KOPT-K1 (cell line): ENCODE measurements around the gene RIBC2.
"Not testable (repeated sequence)": the region's sequence is repeated elsewhere in the genome, so short reads cannot be mapped to it uniquely, and the experiment has no call there.

ENCODE experiments used
- H3K27ac ChIP-seq: fragments of 200-600 bp; sonication (generic); 2 replicates; pipeline ENCODE4 v1.5.1; 2016; ENCODE audit warnings: antibody characterized with exemption, mild to moderate bottlenecking, low read depth, low read length; ENCODE audit not compliant: poor library complexity, severe bottlenecking
- H3K36me3 ChIP-seq: fragments of 200-600 bp; sonication (generic); 2 replicates; pipeline ENCODE4 v1.5.1; 2017; ENCODE audit warnings: antibody characterized with exemption, mild to moderate bottlenecking, low read length, moderate library complexity; ENCODE audit not compliant: insufficient read depth
- H3K9me3 ChIP-seq: fragments of 200-600 bp; sonication (generic); 2 replicates; pipeline ENCODE4 v1.5.1; 2017; ENCODE audit warnings: antibody characterized with exemption, low read length, mild to moderate bottlenecking; ENCODE audit not compliant: insufficient read depth, poor library complexity, severe bottlenecking

Gene RIBC2

DNA sequence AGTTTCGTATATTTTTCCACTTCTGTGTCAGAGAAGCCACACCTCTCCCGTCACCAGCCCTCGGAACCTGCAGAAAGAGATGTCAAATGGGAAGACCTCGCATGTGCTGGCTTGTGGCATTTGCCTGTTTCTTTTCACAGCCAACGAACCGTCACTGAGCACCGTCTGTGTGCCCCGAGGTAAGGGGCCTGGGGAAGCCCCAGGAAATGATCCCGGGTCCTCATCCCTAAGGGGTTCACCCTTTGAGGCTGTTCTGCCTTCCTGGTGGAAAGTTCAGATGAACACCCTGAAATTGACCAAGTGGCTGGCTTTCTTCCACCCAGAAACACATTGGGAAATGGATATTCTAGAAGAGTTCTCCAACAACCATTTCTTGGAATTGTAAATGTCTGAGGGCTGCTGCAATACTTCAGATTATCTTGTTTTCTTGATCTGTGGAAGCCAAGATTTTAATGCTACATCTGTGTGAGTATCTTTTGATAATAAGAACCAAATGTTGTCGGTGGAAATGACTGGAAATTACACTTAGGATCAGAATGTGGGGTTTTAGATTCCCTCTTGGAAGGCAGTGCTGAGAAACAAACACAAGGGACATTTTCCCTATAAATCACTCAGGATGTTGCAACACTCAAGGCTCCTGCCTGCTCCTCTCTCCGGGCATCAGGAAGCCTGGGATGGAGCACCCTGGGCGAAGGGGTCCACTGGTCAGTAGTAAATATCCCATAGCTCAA, 37.6 kb downstream of the RIBC2 start:
- Histone ChIP-seq H3K9me3 (no peaks in the 10 kb centered on the region), H3K36me3 (no peaks in the 10 kb centered on the region), H3K27ac (no peak overlapping the region)

DNA sequence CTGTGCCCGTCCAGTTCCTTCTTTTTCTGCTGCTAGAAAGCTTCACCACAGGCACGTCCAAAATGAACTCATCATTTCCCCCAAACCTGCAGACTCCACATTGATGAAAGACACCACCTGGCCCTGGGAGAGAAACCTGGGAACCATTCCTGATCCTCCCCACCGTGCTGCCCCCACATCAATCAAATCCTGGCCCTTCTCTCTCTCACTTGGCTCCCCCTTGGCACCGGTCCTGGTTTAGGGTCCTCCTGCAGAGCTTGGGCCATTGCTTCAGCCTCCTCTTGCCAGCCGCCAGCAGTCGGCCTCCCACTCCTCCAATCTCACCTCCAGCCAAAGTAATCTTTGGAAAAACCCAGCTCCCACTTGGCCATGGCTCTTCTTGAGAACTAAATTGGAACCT, 38.5 kb downstream of the RIBC2 start:
- Histone ChIP-seq H3K9me3 (no peaks in the 10 kb centered on the region), H3K36me3 (no peaks in the 10 kb centered on the region), H3K27ac (no peak overlapping the region)

DNA sequence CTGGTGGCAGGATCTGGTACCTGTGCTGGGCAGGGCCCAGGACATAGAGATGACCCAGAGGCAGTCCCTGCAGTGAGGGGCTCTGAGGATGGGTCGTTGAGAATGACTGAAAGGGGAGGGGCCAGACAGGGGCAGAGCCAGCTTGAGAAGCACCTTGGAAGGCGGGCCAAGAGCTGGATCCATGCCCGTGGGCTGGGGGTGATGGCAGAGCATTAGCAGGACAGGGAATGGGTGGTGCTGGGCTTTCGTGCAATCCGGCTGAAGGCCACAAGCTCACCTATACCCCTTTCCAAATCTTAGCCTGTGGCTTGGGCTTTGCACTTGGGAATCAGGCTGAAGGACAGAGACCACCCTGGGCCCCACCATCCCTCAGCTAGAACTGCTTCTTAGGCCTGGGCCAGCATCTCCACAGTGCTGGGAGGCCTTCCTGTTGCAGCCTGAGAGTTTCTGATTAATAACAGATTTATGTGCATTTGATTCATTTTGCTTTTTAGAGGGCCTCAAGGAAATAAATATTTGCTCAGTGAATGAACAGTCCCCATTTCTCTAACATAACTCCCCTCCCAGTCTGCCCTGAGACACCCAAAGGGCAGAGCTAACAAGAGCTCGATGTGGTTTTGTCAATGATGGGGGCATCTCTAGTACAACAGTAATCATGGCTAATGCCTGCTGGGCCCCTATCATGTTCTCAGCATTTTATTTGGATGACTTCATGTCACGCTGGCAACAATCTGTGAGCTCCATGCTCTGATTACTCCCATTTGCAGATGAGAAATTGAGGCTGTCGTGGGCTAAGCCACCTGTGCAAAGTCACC, 39.3 kb downstream of the RIBC2 start:
- H3K27ac ChIP-seq = no peak overlapping the region

DNA sequence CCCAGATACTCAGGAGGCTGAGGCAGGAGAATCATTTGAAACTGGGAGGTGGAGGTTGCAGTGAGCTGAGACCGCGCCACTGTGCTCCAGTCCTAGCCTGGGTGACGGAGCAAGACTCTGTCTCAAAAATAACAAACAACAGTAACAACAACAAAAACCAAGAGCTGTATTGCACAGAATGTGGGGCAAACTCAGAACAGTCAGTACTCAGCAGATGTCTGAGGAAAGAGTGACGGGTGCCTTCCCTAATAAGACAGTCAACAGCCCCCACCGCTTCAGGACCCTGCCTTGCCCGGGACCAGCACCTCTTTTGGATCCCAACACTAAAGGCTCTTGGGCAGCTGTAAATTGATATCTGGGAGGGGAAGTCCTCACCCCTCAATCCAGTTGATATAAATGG, 40.3 kb downstream of the RIBC2 start:
- no peaks in the 10 kb centered on the region for H3K36me3 ChIP-seq
- no peaks in the 10 kb centered on the region for H3K9me3 ChIP-seq
- no peak overlapping the region for H3K27ac ChIP-seq

More for the DNA sequence above, 39.3 kb downstream of the RIBC2 start:
- H3K9me3 ChIP-seq = no peaks in the 10 kb centered on the region
- H3K36me3 ChIP-seq = no peaks in the 10 kb centered on the region

DNA sequence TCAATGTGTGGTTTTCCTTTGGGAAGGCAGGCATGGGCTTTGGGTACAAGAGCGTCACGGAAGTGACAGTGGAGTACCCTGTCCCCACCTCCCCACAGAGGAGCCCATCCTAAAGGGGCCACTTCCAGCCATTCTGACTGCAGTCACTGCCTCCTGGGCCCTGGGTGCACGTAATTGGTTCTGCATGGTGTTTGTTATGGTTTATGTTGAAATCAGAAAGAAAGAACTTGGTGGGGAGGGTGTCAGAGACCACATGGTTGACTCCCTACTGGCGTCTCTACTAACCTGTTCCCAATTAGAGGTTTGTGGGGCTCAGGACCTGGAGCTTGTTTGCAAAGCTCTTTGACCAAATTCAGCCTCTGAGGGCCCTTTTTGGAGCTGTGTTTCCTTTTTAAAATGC, 40.8 kb downstream of the RIBC2 start:
- no peak overlapping the region for H3K27ac ChIP-seq
- H3K36me3 ChIP-seq = no peaks in the 10 kb centered on the region
- H3K9me3 ChIP-seq = no peaks in the 10 kb centered on the region

DNA sequence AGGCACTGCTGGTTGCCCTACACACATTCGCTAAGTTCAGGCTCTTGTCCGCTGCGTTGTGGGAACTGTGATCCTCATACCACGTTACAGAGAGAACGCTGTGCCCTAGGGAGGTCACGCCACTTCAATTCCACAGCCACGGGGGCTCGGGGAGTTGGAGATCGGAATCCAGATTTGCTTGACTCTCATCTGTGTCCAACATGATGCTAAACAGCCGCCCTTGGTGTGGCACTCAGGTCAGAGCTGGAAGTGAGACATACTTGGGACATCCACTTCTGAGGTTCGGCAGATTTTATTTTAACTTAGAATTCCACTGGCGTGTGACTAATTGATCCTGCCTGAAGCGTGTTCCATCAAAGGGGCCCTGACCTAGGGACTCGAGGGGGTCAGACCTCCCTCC, 41.7 kb downstream of the RIBC2 start:
- H3K9me3 ChIP-seq = no peaks in the 10 kb centered on the region
- no peak overlapping the region for H3K27ac ChIP-seq
- H3K36me3 ChIP-seq = no peaks in the 10 kb centered on the region

DNA sequence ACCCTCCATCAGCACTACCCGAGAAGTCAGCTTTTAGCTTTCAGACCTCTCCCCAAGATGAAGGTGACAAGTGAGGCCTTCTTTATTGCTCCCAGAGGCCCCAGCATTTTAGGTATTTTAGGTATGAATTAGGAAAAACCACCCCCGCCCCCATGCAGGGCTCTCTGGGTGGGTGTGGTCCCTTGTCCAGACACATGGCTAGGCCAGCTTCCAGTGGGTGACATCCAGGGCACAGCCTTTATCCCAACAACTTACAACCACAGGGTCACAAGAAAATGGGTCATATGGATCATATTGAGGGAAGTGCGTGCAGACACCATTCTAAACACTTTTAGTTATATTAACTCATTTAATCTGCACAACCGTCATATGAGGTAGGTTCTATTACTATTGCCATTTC, 42.1 kb downstream of the RIBC2 start:
- Histone ChIP-seq H3K9me3 (no peaks in the 10 kb centered on the region), H3K27ac (no peak overlapping the region), H3K36me3 (no peaks in the 10 kb centered on the region)

DNA sequence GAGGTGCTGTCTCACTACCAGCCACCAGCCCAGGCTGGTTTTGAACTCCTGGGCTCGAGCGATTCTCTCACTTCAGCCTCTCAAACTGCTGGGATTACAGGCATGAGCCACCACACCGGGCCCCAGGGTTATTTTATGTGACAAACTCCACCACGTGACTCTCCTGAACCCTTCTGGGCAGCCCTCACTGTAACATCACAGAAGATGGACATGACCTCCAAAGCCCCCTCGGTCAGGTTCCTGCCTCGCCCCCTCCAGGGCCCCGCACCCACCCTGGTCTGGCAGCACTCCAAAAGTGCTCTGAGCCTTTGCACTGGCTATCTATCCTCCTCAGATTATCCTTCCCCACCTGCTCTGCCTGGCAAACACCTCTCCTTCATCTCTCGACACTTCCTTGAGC, 43.3 kb downstream of the RIBC2 start:
- no peaks in the 10 kb centered on the region for H3K36me3 ChIP-seq
- no peaks in the 10 kb centered on the region for H3K9me3 ChIP-seq
- no peak overlapping the region for H3K27ac ChIP-seq

DNA sequence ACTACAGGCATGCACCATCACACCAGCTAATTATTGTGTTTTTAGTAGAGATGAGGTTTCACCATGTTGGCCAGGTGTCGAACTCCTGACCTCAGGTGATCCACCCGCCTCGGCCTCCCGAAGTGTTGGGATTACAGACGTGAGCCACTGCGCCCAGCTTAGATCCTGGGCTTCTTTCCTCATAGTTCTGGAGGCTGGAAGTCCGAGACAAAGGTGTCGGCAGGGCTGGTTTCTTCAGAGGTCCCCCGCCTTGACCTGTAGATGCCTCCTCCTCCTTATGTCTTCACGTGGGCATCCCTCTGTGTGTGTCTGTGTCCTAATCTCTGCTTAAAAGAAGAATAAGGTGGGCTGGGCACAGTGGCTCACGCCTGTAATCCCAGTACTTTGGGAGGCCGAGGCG, 45.0 kb downstream of the RIBC2 start:
- Histone ChIP-seq H3K9me3 (peaks cover 5% of the 10 kb centered on the region), H3K27ac (no peak overlapping the region), H3K36me3 (no peaks in the 10 kb centered on the region)

DNA sequence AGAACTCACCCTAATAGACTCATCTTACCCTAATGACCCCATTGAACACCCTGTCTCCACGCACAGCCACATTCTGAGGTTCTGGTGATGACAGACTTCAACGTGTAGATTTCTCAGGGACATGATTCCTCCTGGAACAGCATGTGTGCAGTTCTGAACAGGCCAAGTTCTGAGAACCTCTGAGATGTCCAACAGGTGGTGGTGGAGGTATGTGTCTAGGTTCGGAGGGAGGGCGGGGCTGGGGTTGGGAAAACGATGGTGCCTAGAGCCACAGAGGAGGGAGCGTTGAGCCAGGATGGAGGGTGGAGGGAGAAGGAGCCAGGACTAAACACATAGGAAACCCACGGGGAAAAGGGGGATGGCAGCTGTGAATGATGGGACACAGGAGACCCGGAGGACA, 45.7 kb downstream of the RIBC2 start:
- Histone ChIP-seq H3K9me3 (peaks cover 9% of the 10 kb centered on the region), H3K27ac (no peak overlapping the region), H3K36me3 (no peaks in the 10 kb centered on the region)

DNA sequence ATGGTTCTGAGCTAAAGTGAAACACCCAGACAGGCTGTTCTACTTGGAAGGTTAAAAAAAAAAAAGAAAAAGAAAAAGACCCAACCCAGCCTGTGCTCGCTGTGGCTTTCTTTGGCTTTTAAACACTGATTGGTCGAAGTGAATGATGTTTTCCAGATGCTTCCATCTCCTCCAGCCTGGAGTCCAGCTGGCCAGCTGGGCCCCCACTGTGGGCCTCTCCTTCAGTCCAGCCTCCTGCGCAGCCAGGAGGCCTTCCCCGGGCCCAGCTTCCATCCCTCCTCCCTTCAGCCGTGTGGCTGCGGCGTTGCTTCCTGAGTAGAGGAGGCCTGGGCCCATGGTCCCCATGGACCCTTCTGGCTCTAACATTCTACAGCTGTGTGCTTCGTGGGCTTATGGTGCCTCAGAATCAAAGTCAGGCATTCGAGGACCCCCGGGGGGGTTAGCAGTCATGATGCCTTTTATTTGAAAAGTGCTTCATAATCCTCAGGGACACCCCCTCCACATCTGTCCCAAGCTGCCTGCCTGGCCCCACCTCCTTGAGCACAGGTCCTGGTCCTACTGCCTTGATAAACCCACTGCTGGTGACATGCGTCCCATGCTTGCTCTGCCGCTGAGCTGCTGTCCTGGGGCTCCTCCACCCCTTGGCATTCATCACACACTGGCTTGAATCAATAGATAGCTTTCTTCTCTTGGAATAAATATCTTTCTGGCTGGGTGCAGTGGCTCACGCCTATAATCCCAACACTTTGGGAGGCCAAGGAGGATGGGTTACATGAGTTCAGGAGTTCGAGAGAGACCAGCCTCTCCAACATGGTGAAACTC, 47.0 kb downstream of the RIBC2 start:
- Histone ChIP-seq H3K36me3 (no peaks in the 10 kb centered on the region), H3K9me3 (peaks cover 9% of the 10 kb centered on the region), H3K27ac (no peak overlapping the region)

DNA sequence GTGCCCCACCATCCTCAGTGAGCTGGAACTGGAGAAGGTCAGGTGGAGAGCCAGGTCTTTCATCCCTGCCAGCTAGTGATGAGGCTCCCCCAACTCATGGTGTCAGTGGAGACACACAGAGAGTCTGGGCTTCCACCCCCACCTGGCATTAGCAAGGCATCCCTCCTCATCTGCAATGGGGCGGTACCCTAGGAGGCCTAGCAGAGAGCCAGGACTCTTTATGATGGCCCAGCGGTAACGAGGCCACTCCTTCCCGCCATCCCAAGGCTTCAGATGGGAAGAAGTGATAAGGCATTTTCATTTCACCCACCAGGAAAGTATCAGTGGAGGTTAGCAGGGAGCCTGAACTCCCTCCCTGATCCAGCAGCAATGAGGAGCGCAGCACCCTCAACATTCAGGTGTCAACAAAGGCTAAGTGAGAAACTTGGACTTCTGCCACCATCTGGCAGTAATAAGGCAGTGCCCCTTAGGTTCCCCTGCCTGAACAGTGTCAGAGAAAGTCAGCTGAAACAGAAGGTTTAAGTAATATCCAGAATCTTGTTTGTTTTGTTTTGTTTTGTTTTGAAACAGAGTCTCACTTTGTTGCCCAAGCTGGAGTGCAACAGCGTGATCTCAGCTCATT, 48.7 kb downstream of the RIBC2 start:
- Histone ChIP-seq H3K36me3 (no peaks in the 10 kb centered on the region), H3K9me3 (peaks cover 9% of the 10 kb centered on the region), H3K27ac (no peak overlapping the region)

DNA sequence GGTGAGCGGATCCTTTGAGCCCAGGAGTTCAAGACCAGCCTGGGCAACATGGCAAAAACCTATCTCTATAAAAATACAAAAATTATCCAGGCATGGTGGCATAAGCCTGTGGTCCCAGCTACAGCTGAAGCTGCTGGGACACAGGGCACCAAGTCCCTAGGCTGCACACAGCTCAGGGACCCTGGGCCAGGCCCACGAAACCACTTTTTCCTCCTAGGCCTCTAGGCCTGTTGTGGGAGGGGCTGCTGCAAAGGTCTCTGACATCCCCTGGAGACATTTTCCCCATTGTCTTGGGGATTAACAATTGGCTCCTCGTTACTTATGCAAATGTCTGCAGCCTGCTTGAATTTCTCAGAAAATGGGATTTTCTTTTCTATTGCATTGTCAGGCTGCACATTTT, 50.2 kb downstream of the RIBC2 start:
- not testable (repeated sequence) for H3K9me3 ChIP-seq, H3K36me3 ChIP-seq, H3K27ac ChIP-seq

DNA sequence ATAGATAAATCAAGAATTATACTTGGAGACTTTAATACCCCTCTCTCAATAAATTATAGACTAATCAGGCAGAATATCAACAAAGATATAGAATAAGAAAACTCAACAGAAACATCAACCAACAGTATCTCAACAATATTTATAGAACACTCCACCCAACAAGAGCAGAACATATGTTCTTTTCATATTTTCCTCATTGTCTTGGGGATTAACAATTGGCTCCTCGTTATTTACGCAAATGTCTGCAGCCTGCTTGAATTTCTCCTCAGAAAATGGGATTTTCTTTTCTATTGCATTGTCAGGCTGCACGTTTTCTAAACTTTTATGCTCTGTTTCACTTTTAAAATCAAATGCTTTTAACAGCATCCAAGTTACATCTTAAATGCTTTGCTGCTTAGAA, 52.1 kb downstream of the RIBC2 start:
- no peaks in the 10 kb centered on the region for H3K36me3 ChIP-seq
- H3K27ac ChIP-seq = no peak overlapping the region
- peaks cover 9% of the 10 kb centered on the region for H3K9me3 ChIP-seq

DNA sequence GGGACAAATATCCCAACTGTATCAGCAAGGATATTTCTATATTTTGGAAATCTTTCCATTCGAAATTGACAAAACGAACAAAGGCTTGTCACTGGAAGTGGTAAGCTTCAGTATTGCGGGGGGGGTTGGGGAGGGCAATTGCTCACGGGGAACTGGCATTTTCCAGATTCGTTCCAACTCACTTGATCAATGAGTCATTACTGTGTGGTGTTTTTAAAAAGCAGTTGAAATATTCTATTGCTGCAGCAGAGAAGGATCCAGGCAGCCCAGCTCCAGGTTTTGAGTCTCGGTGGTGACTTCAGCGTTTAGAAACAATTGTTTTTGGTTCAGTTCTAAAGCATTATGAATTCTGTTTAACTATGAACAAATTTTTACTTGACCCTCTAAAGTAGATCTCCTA, 55.4 kb downstream of the RIBC2 start:
- Histone ChIP-seq H3K27ac (no peak overlapping the region), H3K36me3 (no peaks in the 10 kb centered on the region), H3K9me3 (peaks cover under 1% of the 10 kb centered on the region)
